ENCODE data around the gene PRSS50. TPM values are rescaled to one million over a fixed set of nuclear protein-coding genes. Genes with fewer than 3 reads are reported as not detected.

Gene PRSS50
- total RNA-seq, 1 experiment from 2014 or later: not detected

DNA sequence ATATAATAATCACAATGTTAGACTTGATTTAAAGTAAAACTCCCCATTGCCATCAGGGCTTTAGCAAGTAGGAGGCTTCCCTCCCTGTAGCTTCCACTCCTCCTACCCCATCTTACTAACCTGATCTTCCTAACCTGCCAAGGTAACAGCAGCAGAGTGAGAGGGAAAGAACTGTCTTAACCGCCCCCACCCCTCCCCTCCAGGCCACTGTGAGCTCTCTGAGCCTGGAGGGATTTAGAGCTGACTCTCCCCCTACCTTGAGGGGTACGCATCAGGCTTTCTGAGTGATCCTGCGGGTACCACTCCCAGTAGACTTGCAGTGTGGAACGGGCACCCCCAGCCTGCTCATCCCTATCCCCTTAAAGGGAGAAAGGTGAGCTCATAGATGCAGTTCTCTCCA is 11.4 kb upstream of the PRSS50 start:
- no peak for DNase-seq (ENCODE audit: extremely low read depth, low read depth)

DNA sequence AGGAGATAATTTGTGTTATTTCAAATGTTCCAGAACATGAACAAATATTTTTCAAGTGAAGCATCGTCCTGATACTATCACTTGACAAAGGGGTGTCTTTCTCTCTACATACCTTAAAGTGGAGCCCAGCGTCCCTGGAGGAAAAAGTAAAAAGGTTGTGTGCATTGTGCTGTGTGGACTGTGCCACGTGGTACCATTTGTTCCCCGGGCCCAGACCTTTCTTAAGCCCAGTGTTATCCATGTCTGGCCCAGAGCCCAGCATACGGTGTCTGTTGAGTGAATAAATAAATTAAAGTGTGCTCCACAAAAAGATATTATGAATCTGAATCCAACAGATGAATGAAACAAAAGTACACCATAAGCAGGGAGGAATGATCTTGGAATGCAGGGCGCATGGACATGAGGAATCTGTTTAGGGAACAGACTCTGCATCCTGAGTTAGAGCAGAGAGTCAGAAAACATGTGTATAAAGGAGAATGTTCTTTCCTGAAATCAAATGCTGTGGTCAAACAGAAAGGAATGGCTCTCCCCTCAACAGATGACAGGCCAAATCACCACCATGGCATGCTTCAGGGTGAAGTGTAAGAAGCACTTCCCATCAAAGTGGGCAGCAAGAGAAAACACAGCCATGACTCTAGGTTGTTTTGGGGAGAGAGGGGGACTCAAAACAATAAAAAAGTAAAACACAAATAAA is 8.1 kb upstream of the PRSS50 start:
- DNase-seq (ENCODE audit: extremely low read depth, low read depth): no peak

DNA sequence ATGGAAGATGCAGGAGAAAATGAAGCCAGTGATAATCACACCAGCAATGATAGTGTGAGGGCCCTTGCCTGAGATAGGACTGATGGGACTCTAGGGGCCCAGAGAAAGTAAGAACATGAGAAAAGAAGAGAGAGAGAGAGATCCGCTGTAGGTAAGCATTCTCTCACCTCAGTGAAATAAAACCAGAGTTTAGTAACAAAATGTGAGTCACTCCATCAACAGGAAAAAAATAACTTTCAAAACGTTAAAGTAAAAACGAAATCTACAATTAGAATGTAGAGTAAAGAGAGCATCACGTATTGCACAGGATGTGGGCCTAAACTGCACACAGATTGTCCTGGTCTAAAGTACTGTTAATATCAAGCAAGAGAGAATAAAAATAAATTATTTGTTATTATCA is 6.8 kb upstream of the PRSS50 start:
- DNase-seq (ENCODE audit: extremely low read depth, low read depth): no peak

DNA sequence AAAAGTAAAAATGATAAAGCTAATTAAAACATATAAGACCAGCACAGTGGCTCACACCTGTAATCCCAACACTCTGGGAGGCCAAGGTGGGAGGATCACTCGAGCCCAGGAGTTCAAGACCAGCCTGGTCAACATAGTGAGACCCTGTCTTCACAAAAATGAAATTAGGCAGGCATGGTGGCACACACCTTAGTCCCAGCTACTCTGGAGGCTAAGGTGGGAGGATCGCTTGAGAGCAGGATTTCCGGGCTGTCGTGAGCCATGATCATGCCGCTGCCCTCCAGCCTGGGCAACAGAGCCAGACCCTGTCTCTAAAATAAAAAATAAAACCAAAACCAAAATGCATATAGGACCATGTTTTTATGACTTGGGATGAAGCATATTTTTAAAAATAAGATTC is 4.8 kb upstream of the PRSS50 start:
- no peak for DNase-seq (ENCODE audit: extremely low read depth, low read depth)

DNA sequence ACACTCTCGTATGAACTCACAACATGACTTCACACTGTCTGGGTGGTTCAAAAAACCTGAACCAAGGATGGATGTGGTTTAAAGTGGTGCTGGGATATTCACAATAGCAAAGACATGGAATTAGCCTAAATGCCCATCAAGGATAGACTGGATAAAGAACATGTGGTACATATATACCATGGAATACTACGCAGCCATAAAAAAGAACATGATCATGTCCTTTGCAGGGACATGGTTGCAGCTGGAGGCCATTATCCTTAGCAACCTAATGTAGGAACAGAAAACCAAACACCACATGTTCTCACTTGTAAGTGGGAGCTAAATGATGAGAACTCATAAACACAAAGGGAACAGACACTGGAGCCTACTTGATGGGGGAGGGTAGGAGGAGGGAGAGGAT is 3.3 kb upstream of the PRSS50 start:
- DNase-seq (ENCODE audit: extremely low read depth, low read depth): no peak

DNA sequence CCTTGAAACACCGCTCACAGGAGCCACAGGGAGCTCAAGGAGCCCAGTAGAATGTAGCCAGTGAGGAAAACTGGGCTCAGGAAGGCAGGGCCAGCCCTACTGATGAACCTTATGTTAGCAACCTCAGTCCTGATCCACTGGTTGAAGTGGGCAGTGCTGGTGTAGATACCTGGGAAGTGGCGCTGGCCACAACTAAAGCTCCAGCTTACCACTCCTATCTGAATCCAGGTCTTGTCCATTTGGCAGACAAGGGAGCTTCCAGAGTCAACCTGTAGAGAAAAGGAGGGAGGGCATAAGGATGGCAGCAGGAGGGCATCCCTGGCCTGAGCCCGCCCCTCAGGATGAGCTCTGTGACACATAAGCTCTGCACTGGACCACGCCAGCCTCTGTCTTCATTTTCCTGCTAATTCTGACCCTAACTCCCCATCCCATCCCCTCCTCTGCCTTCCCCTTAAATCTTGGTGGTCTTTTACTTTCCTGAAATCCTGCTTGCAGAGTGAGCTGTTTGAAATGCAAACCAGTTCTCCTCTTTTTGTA is 2.1 kb upstream of the PRSS50 start:
- no peak for DNase-seq (ENCODE audit: extremely low read depth, low read depth)

DNA sequence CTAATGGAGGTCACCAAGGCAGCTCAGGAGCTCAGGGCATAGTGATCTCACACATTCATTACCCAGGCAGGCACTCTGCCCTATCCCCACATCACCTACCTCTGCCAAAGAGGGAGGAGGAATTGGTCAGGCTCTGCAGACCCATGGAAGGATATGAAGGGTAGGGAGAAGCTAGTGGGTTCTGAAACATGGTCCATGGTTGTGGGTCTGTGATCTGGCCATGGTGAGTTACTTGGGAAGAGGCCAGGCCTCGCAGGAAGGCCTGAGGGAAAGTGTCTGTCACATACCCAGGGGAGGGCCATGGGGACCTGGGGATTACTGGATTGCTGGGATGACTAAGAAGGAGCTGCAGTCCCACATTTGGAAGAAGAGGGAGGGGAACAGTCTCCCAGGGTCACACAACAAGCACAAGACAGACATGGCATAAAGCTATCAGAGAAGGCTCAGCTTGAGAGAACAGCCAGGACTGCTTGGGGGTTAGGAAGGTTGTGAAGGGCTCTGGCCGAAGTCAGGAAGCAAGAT is 1.4 kb upstream of the PRSS50 start:
- DNase-seq (ENCODE audit: extremely low read depth, low read depth): no peak

DNA sequence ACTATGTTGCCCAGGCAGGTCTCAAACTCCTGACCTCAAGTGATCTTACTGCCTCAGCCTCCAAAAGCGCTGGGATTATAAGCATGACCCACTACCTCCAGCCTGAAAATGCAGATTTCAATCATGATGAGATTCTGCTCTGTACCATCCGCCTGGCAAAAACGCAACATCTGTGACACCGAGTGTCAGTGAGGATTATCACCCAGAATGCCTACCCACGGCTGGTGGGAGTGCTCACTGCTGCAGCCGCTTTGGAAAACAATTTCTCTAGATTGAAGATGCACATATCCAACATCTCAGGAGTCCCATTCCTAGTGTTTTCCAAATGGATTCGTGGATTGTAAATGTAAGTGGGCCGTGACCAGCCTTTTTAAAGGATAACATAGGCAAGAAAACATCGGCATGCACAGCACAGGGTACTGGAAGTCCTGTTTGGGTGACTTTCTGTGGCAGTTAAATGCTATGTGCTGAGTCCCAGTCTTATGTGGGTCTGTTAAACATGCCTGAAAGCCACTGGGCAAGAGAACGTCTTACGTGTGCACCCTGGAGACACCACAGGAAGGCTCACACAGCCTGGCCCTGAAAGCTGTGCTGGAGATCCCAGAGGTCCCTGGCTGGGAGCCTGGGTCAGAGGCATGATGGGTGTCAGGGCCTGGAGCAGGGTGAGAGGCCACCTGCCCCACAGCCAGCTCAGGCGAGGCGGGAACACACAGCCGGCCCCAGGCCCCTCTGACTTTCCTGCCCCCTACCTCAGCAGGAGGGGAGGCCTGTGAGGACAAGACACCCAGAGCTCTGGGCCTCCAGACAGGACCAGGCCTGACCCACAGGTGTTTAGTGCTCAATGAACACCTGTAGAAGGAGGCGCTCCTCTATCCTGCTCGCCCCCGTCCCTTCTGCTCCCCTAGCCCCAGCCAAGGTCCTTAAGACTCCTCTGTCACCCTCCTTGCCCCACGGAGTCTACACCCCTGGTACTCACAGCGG is 918 bp downstream of the PRSS50 start:
- DNase-seq (ENCODE audit: extremely low read depth, low read depth): no peak

DNA sequence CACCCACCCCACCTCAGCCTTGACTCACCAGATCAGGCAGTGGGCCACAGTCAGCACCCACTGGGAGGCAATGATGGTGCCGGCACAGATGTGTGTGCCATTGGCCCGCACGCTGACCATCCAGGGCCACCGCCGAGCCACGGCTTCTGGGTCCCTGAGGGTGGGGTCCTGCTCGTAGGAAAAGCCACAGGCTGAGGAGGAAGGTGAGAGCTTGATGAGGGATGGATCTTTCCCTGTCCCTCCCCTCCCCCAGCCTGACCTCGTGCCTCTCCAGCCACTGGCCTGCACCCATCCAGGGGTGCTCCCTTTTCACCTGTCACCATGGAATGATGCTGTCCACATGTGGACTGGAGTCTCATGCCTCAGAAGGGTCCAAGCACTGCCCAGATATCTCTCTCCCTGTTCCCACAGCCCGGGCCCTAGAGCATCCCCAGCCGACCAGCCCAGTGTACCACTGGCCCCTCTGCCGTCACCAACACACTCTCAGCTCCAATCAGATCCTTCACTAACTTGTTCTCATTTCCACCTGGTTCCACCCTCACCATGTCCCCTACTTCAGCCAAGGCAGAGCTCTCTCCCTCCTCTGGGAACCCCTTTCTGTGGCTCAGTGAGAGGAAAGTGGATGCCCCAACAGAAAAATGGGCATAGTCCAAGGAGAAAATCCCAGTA is 2.0 kb downstream of the PRSS50 start:
- no peak for DNase-seq (ENCODE audit: extremely low read depth, low read depth)

DNA sequence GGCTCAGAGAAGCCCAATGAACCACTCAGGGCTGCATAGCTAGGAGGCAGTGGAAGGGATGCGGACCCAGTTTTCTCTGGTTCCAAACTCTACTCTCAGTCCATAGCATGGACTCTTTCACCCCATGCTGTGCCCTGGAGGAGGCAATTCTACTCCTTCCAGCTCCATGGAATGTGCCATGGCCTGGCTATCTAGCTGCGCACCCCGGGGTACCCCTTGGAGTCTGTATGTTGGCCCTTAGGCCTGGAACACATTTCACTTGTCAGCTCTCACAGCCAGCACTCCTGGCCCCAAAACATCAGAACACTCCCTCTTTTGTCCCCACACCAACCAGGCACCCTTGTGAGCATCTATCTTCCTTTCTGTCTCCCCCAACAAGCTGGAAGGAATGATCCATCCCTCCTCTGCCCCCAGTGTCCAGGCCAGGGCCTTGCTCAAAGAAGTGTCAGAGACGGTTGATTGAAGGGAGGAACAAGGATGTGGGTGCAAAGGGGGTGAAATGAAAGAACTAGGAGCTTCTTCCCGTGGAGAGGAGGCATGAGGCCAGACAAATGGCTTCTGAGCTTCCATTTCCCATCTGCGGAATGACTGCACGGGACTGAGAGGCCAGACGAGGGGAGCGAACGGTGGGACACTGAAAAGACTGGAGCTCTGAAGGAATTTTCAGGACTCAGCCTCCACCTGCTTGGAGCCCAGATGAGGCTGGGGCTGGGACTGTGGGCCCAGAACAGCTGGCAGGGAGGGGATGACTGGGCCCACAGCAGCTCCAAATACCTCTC is 2.8 kb downstream of the PRSS50 start:
- DNase-seq (ENCODE audit: extremely low read depth, low read depth): no peak

DNA sequence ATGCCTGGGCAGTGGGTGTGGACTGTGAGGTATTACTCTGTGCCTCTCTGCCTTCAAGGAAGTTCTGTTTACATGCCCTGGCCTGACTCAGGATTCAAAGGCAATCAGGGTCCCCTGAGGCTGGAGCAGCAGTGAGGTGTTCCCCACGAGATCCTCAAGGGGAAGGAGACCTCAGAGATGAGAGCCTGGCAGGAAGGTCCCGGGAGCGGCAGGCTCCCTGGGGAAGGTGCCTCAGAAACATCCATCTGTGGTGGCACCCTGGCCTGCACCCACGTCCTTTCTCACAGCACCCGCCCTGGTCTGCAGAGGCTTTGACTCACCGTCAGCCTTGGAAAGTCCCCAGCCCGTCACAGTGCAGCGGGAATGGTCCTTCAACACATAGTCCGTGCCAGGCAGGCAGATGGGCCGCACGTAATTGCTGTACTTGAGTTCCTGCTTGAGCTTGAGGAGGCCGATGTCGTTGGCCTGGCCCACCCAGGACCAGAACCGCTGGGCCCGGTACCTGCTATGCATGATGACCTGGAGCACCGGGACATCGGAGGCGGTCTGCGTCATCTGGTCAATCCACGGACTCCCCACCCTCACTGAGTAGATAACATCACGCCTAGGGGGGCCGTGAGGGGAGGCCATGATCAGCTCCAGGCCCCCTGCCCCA is 3.6 kb downstream of the PRSS50 start:
- DNase-seq (ENCODE audit: extremely low read depth, low read depth): no peak

DNA sequence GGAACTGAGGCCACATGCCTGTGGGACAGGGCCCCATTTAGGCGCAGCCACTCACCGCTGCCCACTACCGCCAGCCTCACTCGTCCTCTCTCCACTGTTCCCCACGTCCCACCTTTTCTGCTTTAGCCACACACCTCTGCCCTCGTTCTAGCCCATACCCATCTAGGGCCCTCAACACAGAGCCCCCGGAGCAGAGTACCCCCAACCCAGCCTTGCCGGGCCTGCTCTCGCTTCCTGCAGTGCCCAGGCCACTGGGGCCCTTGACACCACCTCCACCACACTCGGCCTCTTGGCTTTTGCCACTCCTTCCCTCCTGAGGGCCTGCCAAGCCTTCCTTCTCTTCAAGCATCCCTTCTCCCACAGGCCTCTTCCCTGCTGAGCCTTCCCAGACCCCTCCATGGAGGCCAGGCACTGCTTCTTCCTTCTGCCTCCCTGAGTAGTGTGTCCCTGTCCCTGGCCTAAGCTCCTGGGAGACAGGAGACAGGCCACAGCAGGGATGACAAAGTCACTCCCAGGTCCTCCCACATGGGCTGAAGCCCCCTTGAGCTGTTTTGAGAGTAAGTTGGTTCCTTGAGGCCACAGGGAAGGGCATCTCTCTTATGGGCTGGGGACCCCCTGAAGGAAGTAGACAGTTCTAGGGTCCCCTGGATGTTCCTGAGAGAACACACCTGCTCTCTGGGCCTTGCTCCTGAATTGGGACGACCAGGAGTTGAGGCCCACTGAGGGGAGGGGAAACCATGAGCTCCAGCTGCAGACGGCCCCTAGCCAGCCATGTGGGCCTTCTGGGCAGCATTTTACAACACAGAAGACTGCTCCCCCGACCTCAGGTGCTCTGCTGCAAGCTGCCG is 4.4 kb downstream of the PRSS50 start:
- no peak for DNase-seq (ENCODE audit: extremely low read depth, low read depth)

DNA sequence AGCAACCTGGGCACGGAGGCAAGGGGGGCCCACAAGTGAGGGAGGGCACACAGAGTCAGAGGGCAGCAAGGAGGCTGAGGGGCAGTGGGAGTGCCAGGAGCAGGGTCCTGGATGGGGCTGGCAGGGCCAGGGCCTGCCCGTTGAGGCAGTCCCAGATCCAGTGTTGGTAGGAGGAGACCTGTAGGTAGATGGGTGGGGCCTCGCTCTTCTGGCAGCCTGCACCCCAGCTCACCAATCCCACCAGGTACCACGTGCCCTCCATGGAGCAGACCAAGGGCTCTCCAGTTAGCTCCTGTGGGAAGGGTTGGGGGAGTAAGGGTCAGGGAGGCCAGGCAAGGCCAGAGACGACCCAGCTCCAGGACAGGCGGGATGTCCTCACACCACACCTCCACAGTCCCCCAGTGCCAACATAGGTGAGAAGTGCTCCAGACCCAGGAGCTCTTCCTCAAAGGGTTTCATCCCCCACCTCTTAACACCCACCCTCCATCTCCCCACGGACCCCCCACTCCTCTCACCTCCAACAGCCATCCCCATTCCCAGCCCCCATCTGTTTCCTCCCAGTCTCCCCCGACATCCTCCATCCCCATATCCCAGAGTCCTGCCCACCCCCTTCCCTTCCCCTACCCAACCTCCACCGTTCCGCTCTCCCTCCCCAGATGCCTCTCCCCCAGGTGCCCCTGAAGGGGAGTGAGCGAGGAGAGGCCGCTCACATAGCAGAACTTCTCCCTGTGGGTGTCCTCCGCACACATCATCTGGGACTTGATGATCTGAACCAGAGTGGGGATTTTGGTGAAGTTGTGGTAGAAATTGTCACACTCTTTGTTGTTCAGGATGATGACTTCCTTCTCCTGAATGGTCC is 5.2 kb downstream of the PRSS50 start:
- DNase-seq (ENCODE audit: extremely low read depth, low read depth): no peak

DNA sequence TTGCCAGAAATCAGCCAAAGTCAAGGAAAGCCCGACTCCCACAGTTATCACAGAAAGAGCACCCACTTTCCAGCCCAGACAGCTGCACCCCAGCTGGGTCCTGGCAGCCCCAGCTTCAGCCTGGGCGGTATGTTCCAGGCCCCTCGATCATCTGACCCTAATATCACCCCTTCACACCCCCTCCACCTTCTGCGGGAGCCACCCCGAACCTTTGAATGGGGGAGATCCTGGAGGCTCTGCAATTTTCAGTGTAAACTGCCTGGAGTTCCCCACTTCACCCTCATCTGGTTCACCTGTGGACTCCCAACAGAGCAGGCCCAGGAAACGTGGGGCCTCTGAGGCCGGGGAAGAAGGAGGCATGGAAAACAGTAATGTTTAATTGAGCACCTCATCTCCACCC is 5.9 kb downstream of the PRSS50 start:
- no peak for DNase-seq (ENCODE audit: extremely low read depth, low read depth)

DNA sequence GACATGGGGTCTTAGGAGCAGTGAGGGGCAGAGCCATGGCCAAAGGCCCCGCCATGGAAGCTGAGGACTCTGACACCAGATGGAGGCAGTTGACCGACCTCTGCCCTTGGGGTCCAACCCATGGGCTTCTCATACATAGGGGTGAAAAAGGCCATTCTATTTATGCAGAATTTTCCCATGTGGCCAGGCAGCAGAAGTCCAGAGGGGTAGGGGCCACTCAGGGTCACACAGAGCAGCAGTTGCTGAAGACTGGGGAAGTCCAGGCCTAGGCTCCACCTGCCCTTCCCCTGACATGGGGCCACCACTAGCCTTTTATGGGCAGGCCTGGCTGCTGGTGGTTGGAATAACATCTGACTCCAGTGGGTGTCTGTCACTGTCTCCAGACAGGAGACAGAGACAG is 6.4 kb downstream of the PRSS50 start:
- no peak for DNase-seq (ENCODE audit: extremely low read depth, low read depth)

DNA sequence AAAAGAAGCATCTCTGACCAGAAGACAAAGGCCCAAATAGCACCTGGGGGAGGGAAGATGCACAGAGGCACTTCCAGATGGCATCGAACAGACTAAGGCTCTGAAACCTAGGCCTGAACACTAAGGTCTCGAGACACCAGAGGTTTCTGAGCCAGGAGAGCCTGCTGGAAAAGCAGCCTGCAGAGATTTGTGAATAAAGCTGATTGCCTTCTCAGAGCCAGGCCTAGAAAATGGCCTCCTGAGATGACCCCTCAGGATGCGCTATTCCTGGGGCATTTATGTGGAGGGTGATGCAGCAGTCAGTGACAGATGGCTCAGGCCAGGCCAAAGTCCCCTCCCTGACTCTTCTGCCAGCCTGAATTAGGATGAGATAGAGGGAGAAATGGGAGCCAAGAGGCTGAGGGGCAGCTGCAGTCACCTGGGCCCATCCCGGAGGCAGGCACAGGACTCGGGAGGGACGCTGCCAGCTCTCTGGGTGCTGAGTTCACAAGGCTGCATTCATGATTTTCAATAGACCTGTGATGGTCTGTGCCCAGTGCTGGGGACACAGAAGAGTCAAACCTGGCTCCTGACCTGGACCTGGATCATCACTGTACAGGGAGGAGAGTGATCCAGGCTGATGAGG is 6.9 kb downstream of the PRSS50 start:
- DNase-seq (ENCODE audit: extremely low read depth, low read depth): no peak

DNA sequence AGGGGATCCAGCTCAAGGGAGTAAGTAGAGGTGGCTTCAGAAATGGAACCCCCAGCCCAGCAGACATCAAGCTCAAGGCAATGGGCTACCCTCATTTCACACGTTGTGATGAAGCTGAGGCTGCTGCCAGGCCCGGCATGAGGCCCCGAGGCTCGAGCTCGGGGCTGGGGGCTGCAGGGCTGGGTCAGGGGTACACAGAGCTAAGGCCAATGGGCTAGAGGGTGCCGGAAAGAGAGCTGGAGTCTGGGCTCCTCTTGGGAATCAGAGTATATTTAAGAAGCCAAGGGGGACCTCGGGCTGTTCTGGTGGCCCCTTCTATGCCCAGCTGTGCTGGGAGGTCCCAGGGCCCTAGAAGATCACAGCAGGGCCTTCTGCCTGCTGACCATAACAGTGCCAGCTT is 7.4 kb downstream of the PRSS50 start:
- no peak for DNase-seq (ENCODE audit: extremely low read depth, low read depth)

Data from NCI-H460 (cell line).